ENCODE results near the gene ZNF550. TPM values are rescaled to one million over a fixed set of nuclear protein-coding genes. Genes with fewer than 3 reads are reported as not detected.

Gene ZNF550
- 5.1 and 5.9 TPM in 2 replicates for total RNA-seq

DNA sequence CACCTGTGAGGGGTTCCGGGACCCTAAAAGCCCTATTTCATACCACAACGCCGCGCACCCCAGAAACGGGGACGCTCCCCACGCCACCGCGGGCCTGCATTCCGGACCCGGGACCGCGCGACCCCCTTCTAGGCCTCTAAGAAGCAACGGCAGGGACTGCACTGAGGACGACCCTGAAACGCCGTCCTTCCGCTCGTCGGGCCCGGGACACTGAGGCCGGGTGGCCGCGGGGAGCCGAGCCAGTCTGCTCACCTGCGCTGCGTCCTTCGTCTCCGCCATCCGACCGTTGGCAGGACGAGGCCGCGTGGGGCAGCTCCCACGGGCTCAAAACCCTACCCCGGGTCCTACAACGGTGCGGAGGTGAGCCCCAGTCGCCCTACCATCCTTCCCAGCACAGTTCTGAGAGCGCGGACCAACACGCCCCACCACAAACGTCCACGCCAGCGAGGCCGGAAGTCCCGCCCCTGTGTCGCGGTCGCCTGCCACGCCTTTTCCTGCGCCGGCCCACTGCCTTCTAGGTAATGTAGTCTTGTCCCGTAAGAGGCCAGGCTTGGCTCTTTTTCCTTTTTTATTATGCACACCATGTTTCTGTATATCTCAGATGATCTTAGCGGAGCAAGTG is at the start of gene ZNF550:
Gene ZNF550, minus strand, starts transcription at position 460 of the 622 bp plus-strand sequence. Its CDS starts 181 bp downstream, at position 279.

DNA sequence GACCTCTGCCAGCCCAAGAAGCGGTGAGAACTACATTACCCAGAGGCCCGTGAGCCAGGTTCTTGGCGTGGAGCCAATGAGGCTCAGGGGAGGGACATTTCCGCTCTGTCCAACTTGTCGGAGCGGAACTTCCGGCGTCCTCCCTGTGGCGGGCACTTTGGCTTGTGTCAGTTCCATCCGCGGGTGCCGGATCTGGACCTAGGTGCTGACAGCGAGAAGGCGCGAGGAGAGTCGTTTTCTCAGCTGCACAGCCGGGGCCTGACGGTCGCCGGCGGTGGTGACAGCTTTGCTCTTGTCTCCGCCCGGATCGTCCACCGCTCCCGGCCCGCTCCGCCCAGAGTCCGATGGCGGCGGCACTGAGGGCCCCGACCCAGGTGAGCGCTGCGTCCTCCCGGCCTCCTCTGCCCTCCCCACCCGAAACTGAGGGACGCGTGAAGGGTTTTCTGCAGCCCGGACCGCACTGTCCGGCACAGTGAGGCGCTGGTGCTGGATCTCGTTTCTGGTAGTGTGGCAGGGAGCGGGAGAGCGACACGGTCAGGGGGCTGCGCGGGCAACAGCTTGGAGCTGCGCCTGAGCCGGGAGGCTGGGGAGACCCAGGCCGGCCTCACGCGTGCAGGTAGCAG is 40.2 kb upstream of the ZNF550 start, which contains the start of gene ZNF530:
Gene ZNF530, plus strand, starts transcription at position 125 of the 623 bp plus-strand sequence. CDS start 4,461 bp downstream, outside the sequence.

DNA sequence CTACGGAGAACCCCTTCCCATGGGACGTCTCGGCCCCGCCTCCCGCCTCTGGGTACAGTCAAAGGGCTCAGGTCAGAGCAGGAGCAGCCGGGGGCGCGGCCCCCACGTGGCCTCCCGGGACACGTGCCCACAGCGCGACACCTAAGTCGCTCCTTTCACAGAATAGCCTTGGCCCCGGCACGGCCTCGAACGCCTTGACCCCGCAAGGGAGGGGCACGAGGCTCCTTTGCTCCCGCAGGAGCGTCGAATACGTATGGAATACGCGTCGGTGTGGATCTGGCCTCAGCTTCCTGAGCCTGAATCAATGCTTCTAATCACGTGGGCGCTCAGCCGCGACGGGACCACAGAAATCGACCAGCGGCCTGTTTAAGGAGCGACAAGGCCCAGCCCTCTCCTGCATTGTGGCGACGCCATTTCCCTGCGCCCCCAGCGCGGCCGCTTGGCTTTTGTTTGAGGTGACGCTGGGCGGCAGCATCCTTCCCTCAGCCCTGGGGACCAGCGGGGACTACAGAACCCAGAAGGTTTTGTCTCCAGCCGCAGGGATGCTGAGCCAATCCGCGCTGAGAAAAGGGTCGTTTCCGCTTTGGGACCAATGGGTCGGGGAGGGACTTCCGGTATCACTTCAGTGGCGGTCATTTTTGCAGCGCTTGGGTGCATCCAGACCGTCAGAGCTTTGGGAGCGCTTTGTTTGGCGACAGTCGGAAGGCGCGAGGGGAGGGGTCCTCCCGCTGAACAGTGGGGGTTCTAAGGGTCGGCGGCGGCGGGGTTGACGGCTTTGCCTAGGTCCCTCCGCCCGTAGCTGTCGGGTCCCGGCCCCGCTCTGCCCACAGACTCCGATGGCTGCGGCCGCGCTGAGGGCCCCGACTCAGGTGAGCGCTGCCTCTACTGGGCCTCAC is 24.1 kb upstream of the ZNF550 start, which contains the start of gene ZIK1:
Gene ZIK1, plus strand, starts transcription at position 625 of the 896 bp plus-strand sequence. Its CDS starts 212 bp downstream, at position 837.

DNA sequence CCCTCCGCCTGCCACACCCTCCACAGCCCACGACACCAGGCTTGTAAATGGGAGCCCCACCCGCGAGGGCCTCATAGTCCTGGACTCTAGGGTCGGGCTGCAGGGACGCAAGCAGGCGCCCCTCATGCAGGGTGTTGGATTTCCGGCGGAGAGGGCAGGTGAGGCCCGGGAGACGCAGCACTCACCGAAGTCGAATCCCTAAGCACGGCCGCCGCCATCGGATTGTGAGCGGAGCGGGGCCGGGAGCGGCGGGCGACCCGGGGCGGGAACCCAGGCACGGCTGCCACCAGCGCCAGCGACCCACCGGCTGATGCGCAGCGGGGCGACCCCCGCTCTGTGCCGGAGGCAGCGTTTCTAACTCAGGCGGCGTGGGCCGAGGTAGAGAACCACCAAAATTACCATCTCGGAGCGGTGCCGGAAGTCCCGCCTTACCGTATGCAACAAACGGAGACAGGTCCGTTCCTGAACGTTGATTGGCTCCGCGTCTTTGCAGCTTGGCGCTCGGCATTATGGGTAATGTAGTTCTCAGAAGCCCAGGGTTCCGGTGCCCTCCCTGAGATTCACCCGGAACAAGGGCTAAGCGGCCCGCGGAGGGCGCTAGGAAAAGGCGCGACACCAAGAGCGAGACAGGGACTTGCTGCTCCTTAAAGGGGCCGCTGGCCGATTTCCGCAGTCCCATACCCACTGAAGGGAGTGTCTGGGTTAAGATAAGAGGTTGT is 19.0 kb upstream of the ZNF550 start, which contains the start of gene ZNF416:
Gene ZNF416, minus strand, starts transcription at position 425 of the 719 bp plus-strand sequence. Its CDS starts 207 bp downstream, at position 218.

DNA sequence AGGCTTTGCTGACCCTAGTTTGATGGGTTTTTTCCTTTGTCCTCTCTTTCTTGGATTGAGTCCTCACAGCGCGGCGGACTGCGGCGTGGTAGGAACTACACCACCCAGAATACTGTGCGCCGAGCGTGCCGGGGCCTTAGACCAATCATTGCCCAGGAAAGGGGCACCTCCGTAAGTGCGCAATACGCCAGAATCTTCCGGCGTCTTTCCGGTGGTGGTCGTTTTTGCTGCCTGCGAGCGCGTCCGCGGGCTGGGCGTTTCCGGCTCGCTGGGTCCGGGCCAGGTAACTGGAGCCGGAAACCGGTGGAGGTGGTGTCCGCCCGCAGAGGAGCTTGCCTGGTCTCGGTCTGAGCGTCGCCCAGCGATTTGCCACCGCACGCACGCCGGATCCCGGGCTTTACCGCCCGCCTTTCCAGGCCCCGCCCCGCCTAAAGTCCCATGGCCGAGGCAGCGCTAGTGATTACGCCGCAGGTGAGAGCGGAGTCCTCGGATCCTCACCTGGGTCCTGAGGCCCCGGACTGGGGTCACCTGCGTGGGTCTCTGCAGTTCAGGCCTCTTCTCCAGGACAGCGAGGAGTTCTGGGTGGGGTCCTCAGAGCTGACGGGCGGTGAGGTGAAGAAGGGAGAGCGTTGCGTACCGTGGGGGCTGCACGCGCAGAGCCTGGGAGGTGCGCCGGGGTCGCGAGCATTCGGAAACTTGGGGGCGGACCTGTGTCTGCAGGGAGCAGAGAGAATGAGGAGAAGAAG is 32.4 kb downstream of the ZNF550 start, which contains the start of gene ZNF549:
Gene ZNF549, plus strand, starts transcription at position 221 of the 746 bp plus-strand sequence. Its CDS starts 218 bp downstream, at position 439.

DNA sequence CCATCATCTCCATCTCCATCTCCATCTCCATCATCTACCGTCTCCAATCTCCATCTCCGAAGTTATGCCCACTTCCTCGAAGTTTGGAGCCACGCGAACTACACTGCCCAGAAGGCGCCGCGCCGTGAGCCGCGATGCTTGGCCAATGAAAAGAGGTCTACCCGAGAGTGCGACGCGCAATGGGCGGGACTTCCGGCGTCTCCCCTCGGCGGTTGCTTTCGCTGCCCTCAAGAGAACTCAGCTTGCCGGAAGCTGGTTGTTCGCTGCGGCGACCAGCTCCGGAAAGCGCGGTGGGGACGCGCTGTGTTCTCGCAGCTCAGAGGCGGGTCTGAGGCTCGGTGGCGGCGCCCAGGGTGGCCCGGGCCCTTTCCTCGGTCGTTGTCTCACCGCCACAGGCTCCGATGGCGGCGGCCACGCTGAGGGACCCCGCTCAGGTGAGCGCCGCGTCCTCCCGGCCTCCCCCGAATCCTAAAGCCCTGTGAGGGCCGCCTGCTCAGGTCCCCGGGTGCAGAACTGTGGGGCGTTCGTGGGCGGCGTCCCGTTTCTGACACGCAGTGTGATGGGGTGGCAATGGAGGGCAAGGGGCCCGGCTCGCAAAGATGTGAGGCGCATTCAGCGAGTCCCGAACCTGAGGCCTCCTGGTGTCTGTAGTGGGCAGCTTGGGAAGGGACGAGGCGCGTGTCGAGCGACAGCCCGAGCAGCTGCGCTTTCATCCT is 59.8 kb downstream of the ZNF550 start, which contains the start of gene ZNF773:
Gene ZNF773, plus strand, starts transcription at position 259 of the 716 bp plus-strand sequence. Its CDS starts 143 bp downstream, at position 402.

DNA sequence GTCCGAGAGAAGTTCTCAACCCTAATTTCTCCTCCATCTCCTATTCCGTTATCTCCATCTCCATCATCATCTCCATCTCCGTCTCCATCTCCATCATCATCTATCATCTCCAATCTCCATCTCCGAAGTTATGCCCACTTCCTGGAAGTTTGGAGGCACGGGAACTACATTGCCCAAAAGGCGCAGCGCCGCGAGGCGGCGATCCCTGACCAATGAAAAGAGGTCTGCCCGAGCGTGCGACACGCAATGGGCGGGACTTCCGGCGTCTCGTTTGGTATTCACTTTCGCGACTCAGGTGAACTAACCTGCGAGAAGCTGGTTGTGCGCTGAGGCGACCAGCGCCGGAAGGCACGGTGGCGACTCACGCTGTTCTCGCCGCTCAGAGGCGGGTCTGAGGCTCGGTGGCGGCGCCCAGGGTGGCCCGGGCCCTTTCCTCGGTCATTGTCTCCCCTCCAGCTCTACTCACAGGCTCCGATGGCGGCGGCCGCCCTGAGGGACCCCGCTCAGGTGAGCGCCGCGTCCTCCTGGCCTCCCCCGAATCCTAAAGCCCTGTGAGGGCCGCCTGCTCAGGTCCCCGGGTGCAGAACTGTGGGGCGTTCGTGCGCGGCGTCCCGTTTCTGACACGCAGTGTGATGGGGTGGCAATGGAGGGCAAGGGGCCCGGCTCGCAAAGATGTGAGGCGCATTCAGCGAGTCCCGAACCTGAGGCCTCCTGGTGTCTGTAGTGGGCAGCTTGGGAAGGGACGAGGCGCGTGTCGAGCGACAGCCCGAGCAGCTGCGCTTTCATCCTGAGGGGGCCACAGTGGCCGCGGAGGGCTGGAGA is 72.0 kb downstream of the ZNF550 start, which contains the start of gene ZNF419:
Gene ZNF419, plus strand, starts transcription at position 274 of the 822 bp plus-strand sequence. Its CDS starts 201 bp downstream, at position 475.

Other genes starting within 250 kb of the ZNF550 start
- 5.9 and 7.0 TPM in 2 replicates for gene ZNF543, start 239.4 kb downstream of the ZNF550 start, total RNA-seq
- gene ZNF304, start 208.6 kb downstream of the ZNF550 start, total RNA-seq: 6.2 and 6.5 TPM in 2 replicates
- 4.5 and 7.3 TPM in 2 replicates for gene TRAPPC2B, start 196.3 kb downstream of the ZNF550 start, total RNA-seq
- gene ZNF547, start 196.3 kb downstream of the ZNF550 start, total RNA-seq: 0.73 and 1.8 TPM in 2 replicates
- 10.9 and 11.0 TPM in 2 replicates for gene ZNF548, start 170.0 kb downstream of the ZNF550 start, total RNA-seq
- 7.3 and 8.8 TPM in 2 replicates for gene ZNF17, start 148.7 kb downstream of the ZNF550 start, total RNA-seq
- gene ZNF749, start 124.5 kb downstream of the ZNF550 start, total RNA-seq: 5.9 and 10.9 TPM in 2 replicates
- gene VN1R1, start 102.7 kb downstream of the ZNF550 start, total RNA-seq: under 0.01 and 0.39 TPM in 2 replicates
- gene ZNF772, start 82.3 kb downstream of the ZNF550 start, total RNA-seq: 7.0 and 10.4 TPM in 2 replicates
- 5.7 and 7.3 TPM in 2 replicates for gene ZNF419, start 72.1 kb downstream of the ZNF550 start, total RNA-seq
- gene ZNF773, start 59.9 kb downstream of the ZNF550 start, total RNA-seq: 8.0 and 8.5 TPM in 2 replicates
- 1.8 and 2.5 TPM in 2 replicates for gene ZNF549, start 32.5 kb downstream of the ZNF550 start, total RNA-seq
- gene ZNF416, start 19.0 kb upstream of the ZNF550 start, total RNA-seq: 3.3 and 4.8 TPM in 2 replicates
- 4.4 and 4.9 TPM in 2 replicates for gene ZIK1, start 24.3 kb upstream of the ZNF550 start, total RNA-seq
- 2.2 and 2.7 TPM in 2 replicates for gene ZNF530, start 40.0 kb upstream of the ZNF550 start, total RNA-seq
- gene ZNF134, start 54.4 kb upstream of the ZNF550 start, total RNA-seq: 12.5 and 12.7 TPM in 2 replicates
- gene ZNF211, start 73.3 kb upstream of the ZNF550 start, total RNA-seq: 4.8 and 7.2 TPM in 2 replicates
- not detected in 2 replicates for gene ZSCAN4, start 109.1 kb upstream of the ZNF550 start, total RNA-seq
- 6.6 and 7.8 TPM in 2 replicates for gene ZNF551, start 122.1 kb upstream of the ZNF550 start, total RNA-seq
- gene ZNF154, start 149.3 kb upstream of the ZNF550 start, total RNA-seq: 0.37 and 0.59 TPM in 2 replicates
- gene ZNF671, start 167.8 kb upstream of the ZNF550 start, total RNA-seq: 2.9 and 4.7 TPM in 2 replicates
- 8.5 and 9.8 TPM in 2 replicates for gene ZNF776, start 187.0 kb upstream of the ZNF550 start, total RNA-seq
- gene ZNF586, start 209.8 kb upstream of the ZNF550 start, total RNA-seq: 9.6 and 12.3 TPM in 2 replicates

All from subcutaneous preadipocyte (primary cell).